Measurements from ENCODE around the gene VAC14. TPM values are rescaled to one million over a fixed set of nuclear protein-coding genes. Genes with fewer than 3 reads are reported as not detected.

The VAC14 gene
- total RNA-seq, 4 donors from 2014 or later: 39.5 to 65.5 (median 45.4) TPM

- H3K4me1 ChIP-seq: peaks cover 4% of the 10 kb centered on the region
- H3K27ac ChIP-seq: no peak overlapping the region
- no peak for TF ChIP-seq POLR2A (IDR thresholded peaks at IDR 0.05)
- no peak for TF ChIP-seq POLR2AphosphoS5 (IDR thresholded peaks at IDR 0.05)
- TF ChIP-seq CTCF (IDR thresholded peaks at IDR 0.05): no peak
- no peak for TF ChIP-seq EP300 (IDR thresholded peaks at IDR 0.05)
- H3K36me3 ChIP-seq: peaks cover 69% of the 10 kb centered on the region
- no peak overlapping the region for H3K4me3 ChIP-seq
- WGBS: 93% methylated on average over 17 of the region's 21 CpGs
- H3K27me3 ChIP-seq: no peaks in the 10 kb centered on the region
- H3K9me3 ChIP-seq: no peaks in the 10 kb centered on the region
- DNase-seq (ENCODE audit: low spot score in 2 of 2): no peak
Observed at GRCh38 chr16:70784692-70785555, 16.0 kb downstream of the VAC14 start.

DNA sequence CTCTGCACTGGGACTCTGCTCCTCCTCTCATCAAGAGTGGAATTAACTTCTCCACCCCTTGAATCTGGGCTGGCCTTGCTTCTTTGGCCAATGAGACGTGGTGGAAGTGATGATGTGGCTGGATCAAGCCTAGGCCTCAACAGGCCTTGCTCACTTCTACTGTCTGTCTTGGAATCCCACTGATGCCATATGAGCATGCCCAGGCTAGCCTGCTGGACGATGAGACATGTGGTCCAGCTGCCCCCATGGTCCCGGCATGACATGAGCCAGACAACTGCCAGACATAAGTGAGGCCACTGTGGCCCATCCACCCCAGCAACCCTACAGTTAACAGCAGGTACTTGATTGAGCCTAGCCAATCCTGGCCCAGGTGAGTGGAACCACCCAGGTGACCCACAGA is 18.7 kb downstream of the VAC14 start:
- no CpG with 5 or more reads among the region's 3 CpGs for WGBS
- no peak overlapping the region for H3K27ac ChIP-seq

GRCh38 chr16:70781800-70782199 is 19.2 kb downstream of the VAC14 start:
- Histone ChIP-seq H3K9me3 (no peaks in the 10 kb centered on the region), H3K36me3 (peaks cover 84% of the 10 kb centered on the region), H3K4me3 (no peak overlapping the region), H3K27ac (no peak overlapping the region), H3K4me1 (no peaks in the 10 kb centered on the region), H3K27me3 (no peaks in the 10 kb centered on the region)
- DNase-seq (ENCODE audit: low spot score in 2 of 2): no peak
- 96% methylated on average over 12 of the region's 14 CpGs for WGBS
- TF ChIP-seq EP300 (IDR thresholded peaks at IDR 0.05) (no peak), POLR2AphosphoS5 (IDR thresholded peaks at IDR 0.05) (no peak), CTCF (IDR thresholded peaks at IDR 0.05) (no peak), POLR2A (IDR thresholded peaks at IDR 0.05) (no peak)

More for the DNA sequence above, 18.7 kb downstream of the VAC14 start:
- H3K36me3 ChIP-seq: peaks cover 79% of the 10 kb centered on the region
- no peak overlapping the region for H3K4me3 ChIP-seq
- no peaks in the 10 kb centered on the region for H3K4me1 ChIP-seq
- TF ChIP-seq POLR2A (IDR thresholded peaks at IDR 0.05): no peak
- no peak for TF ChIP-seq CTCF (IDR thresholded peaks at IDR 0.05)
- TF ChIP-seq EP300 (IDR thresholded peaks at IDR 0.05): no peak
- TF ChIP-seq POLR2AphosphoS5 (IDR thresholded peaks at IDR 0.05): no peak
- H3K27me3 ChIP-seq: no peaks in the 10 kb centered on the region
- DNase-seq (ENCODE audit: low spot score in 2 of 2): no peak
- H3K9me3 ChIP-seq: no peaks in the 10 kb centered on the region

DNA sequence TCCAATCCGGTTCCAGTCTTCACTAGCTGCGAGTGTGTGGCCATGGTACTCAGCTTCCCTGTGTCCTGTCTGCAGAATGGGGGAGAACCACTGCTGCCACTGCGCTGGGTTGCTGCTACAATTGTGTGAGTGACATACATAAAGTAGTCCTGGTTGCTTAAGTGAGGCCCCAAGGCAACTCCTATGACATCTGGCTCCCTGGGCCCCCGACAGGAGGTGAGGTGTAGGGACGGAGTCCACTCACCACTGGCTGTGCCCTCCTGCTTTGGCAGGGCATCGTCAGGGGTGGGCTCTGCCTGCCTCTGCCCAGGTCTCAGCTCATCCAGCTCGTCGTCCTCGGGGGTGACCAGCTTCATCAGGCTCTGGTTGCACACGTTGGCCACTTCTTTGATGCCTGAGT is 20.4 kb downstream of the VAC14 start:
- no peaks in the 10 kb centered on the region for H3K27me3 ChIP-seq
- peaks cover 71% of the 10 kb centered on the region for H3K36me3 ChIP-seq
- DNase-seq (ENCODE audit: low spot score in 2 of 2): no peak
- H3K9me3 ChIP-seq: no peaks in the 10 kb centered on the region
- no peak for TF ChIP-seq POLR2AphosphoS5 (IDR thresholded peaks at IDR 0.05)
- TF ChIP-seq EP300 (IDR thresholded peaks at IDR 0.05): no peak
- TF ChIP-seq CTCF (IDR thresholded peaks at IDR 0.05): no peak
- TF ChIP-seq POLR2A (IDR thresholded peaks at IDR 0.05): no peak
- H3K27ac ChIP-seq: no peak overlapping the region
- WGBS: 92% methylated on average over 10 of the region's 10 CpGs
- H3K4me1 ChIP-seq: no peaks in the 10 kb centered on the region
- H3K4me3 ChIP-seq: no peak overlapping the region

GRCh38 chr16:70779361-70779760 is 21.6 kb downstream of the VAC14 start:
- H3K27ac ChIP-seq: no peak overlapping the region
- H3K4me3 ChIP-seq: no peak overlapping the region
- H3K4me1 ChIP-seq: no peaks in the 10 kb centered on the region
- no peaks in the 10 kb centered on the region for H3K27me3 ChIP-seq
- 73% methylated on average over 1 of the region's 1 CpG for WGBS
- H3K36me3 ChIP-seq: peaks cover 59% of the 10 kb centered on the region
- TF ChIP-seq POLR2A (IDR thresholded peaks at IDR 0.05): no peak
- no peak for TF ChIP-seq CTCF (IDR thresholded peaks at IDR 0.05)
- no peak for TF ChIP-seq EP300 (IDR thresholded peaks at IDR 0.05)
- no peak for TF ChIP-seq POLR2AphosphoS5 (IDR thresholded peaks at IDR 0.05)
- DNase-seq (ENCODE audit: low spot score in 2 of 2): no peak
- no peaks in the 10 kb centered on the region for H3K9me3 ChIP-seq

All from suprapubic skin (tissue), 4 donors.